Measurements from ENCODE around the gene TPGS2.

GRCh38 chr18:36757081-36757480, 71.7 kb downstream of the TPGS2 start:
- TF ChIP-seq CTCF (IDR thresholded peaks at IDR 0.05) = peak in 5 of 6 experiments; percentile 34 to 70 (median 63)
- no peak for TF ChIP-seq POLR2A (IDR thresholded peaks at IDR 0.05)

All from Peyer's patch (tissue), 4 donors.